HG03439 (cell line): ENCODE measurements around the gene GATAD1.
"Not testable (repeated sequence)": the region's sequence is repeated elsewhere in the genome, so short reads cannot be mapped to it uniquely, and the experiment has no call there.

Experiments used
- ATAC-seq: cut with Tn5 transposase; IDR thresholded peaks from one replicate; pipeline ENCODE4 v1.9.1; 2021; ENCODE audit warnings: mild to moderate bottlenecking, moderate library complexity; ENCODE audit not compliant: unreplicated experiment

The GATAD1 gene

GRCh38 chr7:92479146-92479545, 31.9 kb downstream of the GATAD1 start:
- not testable (repeated sequence) for ATAC-seq

DNA sequence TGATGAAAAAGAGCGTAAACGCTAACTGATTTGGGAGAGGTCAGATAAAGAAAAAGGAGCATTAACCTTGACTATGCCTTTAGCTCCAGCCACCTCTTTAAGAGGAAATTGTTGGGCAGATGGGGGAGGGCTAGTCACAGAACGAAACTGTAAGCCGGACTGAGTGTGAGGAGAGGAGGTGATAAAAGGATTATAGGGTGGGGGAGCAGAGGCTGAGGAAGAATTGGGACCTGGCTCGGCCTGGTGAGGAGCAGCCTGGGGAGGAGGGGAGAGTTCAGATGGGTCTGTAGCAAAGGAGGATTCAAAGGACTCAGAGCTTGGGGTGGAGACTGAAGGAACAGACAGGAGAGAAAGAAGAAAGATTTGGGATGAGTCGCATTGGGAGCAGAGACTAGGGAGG, 36.3 kb downstream of the GATAD1 start:
- not testable (repeated sequence) for ATAC-seq

DNA sequence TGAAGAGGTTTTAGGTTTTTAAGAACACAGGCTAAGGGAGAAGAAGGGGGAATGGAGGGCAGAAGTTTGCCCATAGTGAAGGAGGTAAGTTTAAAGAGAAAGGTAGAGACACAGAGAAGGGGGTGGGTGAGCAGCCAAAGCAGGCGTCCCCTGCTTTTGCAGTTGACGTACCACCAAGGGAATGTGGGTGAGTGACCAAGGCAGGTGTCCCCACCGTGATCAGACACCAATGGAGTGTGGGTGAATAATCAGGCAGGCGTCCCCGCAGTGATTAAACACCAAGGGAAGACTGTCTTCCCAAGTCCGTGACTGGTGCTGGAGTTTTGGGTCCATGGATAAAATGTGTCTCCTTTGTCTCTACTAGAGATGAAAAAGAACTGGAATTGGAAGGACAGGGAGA, 36.9 kb downstream of the GATAD1 start:
- not testable (repeated sequence) for ATAC-seq

DNA sequence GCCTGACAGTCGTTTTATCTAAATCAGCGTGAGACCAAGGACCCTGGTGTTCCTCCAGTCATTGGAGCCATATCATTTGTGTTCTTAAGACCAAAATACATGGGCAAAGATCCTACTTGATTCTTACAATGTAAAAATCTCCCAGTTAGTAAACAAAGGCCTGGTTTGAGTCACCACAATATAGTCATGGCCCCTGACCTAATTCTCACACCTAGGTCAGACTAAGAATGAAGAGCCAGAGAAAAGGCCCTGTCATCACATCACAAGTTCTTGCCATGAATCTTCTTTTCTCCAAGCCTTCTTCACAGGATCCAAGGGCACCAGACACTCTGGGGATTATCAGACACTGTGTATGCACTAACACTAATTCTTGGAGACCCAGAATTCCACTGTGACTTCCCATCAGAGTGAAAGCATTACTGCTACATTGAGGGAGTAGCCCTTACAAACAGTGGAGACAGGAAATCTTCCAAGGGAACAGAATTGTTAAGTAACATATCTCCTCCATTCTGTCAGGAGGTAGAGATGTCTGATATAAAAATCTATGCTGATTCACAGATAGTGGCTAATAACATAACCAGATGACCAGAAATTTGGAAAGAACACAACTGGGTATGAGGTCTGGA, 38.1 kb downstream of the GATAD1 start:
- ATAC-seq = no peak

- no peak for ATAC-seq
These were observed 38.7 kb downstream of the GATAD1 start for GRCh38 chr7:92485974-92486373.

- no peak for ATAC-seq
These were observed 40.5 kb downstream of the GATAD1 start for GRCh38 chr7:92487804-92488203.

DNA sequence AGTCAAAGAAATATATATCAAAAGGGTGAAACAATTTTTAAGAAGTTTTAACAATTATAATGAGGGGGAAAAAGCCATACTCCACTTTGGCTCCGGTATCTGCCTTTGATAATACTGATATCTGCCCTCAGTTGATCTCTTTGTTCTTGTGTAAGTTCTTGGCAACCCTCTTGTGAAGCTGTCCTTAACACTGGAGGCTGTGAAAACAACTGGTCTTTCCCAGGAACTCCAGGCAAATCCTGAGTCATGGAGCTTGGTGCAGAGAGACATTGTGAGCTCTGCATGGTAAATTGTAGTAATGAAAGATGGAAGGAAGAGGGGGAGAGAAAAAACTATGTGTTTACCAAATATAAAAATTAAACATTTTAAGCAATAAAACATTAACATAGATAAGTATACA, 42.4 kb downstream of the GATAD1 start:
- ATAC-seq = no peak

GRCh38 chr7:92496876-92497275, 49.6 kb downstream of the GATAD1 start:
- no peak for ATAC-seq

DNA sequence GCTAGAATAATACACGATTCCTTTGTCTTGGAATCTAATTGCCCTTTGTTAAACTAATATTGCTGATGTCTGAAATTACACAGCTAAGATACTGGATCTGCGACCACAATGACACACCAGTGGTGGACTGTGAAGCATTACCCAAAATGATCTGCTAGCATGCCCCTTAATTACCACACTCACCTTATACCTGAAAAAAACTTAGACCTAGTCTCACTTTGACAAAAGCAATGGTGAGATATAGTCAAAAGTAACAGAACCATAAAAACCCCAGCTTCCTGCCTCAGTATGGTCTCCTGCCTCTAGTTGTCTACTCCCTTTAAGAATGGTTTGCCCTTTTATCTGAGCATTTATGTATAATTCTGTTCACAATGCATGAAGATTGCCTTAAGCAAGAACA, 51.3 kb downstream of the GATAD1 start:
- ATAC-seq = no peak

DNA sequence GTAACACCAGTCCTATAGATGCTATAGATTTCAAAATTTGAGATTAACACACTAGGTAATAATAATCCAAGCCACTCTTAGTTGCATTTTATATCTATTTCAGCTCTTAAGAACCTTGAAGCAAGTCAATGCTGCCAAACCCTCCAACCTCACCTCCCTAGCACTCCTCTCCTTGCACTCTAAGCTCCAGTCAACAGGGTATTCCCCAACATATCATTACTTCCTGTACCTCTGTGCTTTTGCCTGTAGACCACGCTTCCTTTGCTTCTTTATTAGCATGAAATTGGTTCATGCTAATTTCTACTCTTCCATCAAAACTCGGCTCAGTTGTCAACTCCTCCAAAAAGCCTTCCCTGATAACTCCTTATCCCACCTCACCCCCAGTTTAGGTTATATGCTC, 56.5 kb downstream of the GATAD1 start:
- no peak for ATAC-seq

DNA sequence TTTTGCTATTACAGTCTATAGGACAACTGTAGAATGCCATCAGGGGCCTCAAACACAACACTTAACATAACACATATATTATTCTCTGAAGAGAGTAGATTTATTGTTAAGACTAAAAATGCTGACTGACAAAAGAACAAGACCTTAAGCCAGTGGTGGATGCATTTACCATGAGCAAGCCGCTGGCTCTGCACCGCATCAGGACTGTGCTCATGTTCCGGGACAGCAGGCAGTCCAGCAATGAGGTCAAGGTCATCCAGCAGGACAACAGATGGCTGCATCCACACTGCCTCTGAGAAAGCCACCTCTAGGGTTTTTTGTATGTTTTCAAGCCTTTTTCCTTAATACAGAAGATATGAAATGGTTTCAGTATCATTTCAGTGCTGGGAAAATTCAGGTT, 57.3 kb downstream of the GATAD1 start:
- ATAC-seq = no peak

GRCh38 chr7:92506363-92506762, 59.1 kb downstream of the GATAD1 start:
- ATAC-seq = no peak

GRCh38 chr7:92508946-92509345, 61.7 kb downstream of the GATAD1 start:
- no peak for ATAC-seq
